HG02973 (cell line): ENCODE measurements around the gene ZNF576.
A peak's percentile ranks its signal among the peaks of the same experiment; 100 is the strongest.
"Not testable (repeated sequence)": the region's sequence is repeated elsewhere in the genome, so short reads cannot be mapped to it uniquely, and the experiment has no call there.

Source experiments
- ATAC-seq: cut with Tn5 transposase; IDR thresholded peaks from one replicate; pipeline ENCODE4 v1.9.1; 2021; ENCODE audit warnings: moderate library complexity; ENCODE audit not compliant: unreplicated experiment

ZNF576 gene

DNA sequence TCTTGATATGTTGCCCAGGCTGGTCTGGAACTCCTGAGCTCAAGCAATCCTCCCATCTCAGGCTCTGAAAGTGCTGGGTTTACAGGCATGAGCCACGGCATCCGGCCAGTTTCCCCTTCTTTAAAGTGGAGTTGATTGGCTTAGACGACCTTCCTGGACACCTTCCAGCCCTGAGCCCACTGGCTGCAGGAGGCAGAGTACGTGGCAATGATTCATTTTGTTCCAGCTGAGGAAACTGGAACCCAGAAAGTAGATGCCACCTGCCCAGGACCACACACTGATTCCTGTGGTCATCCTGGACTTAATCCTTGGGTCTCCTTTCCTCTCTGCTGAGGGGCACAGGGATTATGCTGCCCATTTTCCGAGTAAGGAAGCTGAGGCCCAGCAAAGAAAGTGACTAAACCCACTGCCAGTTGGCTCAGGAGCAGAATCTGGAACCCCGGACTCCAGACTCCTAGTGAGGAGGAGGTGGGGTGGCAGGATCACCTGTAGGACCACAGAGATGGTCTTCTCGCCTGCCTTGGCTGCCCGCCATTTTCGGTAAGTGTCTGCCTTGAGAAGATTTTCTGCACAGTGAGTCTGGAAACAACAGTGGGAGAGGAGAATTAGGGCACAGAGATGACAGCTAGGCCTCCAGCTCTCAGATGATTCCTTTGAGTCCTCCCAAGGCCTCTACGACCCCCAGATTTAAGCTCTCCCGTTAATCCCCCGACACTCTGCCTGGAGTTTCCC, 21.8 kb upstream of the ZNF576 start:
- ATAC-seq, result no peak

DNA sequence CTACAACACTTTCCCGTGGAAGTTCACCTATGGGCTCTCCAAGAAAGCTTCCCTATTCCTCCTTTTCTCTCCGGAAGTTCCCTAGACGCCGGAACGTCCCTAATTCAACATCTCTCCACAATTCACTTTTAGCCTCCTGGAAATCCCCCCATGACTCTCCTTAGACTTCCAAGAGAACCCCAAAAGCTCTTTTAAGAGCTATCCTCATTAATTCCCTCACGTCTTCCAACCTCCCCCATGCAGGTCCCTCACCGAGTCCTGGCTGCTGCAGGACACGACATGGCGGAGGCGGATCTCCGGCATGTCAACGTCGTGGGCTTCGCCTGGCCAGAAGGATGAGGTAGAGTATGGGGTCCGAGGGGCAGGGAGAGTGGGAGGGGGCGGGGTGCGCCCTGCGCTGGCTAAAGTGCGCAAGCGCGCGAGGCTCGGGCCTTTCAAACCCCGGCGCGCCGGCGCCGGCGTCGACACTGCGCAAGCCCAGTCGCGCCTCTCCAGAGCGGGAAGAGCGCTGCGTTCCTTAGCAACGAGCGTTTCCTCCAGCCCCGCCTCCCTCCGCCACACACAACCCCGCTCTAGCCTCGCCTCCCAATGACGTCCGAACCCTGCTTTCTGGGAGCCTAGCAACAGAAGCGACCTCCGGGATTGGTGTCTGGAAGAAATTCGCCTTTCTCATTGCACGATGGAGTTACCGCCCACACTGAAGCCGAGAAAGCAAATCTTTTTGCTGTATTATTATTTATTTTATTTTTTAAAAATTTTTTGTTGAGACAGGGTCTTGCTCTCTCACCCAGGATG, 21.0 kb upstream of the ZNF576 start, which contains the start of the genes PINLYP and XRCC1:
PINLYP (plus strand) TSS at position 646 of the 795 bp plus-strand sequence. CDS start 1,391 bp downstream, outside the sequence.
XRCC1 (minus strand) TSS at position 372 of the 795 bp plus-strand sequence; CDS start at position 303, 69 bp downstream.
- ATAC-seq, result peak; percentile 94

DNA sequence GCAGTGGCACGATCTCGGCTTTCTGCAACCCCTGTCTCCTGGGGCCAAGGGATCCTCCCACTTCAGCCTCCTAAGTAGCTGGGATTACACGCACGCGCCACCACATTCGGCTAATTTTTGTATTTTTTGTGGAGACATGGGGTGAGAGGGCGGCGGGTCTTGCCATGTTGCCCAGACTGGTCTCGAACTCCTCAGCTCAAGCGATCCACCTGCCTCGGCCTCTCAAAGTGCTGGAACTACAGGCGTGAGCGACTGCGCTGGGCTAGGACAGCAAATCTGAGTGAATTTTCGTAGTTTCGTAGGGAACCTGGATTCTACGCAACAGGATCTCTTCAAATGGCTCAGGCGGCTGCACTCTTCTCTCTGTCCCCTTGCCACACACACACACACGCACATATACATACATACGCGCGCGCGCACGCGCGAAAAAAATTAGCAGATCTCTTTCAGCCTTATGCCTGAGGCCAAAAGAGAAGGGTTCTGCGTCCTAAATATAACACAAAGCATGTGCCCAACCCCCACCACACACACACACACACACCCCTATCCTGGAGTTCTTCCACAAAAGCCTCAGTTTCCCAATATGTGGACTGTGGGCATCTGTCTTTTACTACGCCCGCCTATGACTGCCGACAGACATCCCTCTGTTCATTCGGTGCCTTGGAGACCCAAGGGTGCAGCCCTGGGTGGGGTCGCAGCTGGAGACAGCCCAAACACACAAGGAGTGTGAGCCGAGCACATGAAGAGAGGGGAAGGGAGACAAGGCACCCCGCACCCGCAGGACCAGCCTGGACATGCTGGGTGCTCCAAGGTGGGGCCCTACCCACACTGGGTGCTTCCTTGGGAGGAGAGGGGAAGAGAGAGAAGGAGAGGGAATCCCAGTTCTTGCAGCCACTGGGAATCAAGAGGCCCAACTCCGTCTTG, 20.2 kb upstream of the ZNF576 start:
- ATAC-seq, result no peak

DNA sequence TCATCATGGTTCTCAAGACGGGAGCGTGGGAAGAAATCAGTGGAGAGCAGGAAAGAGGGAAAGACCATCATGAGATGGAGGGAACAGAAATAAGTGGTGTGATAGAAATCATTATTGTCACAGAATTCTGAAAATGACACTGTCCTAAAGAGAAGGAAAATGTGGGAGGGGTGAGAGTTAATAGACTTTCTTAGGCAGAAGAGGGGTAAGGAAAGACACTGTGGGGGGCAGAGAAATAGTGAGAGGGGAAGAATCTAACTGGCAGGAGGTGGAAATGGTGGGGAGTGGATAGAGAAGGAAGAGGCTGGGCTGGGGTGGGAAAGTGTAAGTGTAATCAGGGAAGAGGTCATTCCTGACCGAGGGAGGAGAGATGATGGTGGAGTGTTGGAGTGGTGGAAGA, 17.6 kb upstream of the ZNF576 start:
- no peak for ATAC-seq

DNA sequence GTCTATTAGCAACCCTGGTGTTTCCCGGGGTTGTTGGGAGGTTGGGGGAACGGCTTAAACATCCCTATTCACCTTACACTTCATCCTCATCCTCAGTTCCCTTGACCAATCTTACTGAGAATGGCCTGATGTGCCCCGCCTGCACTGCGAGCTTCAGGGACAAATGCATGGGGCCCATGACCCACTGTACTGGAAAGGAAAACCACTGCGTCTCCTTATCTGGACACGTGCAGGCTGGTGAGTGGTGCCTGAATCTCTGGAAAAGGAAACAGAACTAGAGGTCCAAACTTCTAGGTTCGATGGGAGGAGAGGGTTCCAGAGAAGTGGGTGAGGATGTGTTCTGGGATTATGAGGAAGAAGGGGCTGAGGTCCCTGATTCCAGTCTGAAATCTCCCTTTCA, 14.9 kb upstream of the ZNF576 start:
- no peak for ATAC-seq

DNA sequence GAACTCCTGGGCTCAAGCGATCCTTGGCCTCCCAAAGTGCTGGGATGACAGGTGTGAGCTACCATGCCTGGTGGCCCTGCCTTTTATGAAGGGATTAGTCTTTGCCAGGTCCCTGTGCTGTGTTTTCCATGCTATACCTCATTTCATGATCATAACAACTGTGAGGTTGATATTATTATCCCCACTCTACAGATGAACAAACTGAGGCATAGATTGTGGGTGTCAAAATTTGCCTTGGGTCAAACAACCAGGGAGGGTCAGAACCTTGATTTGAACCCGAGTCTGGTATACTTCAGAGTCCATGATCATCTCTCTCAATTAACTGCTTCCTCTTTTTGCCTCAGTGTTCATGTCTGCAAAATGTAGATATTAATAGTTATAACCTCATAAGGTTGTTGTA, 13.9 kb upstream of the ZNF576 start:
- no peak for ATAC-seq

DNA sequence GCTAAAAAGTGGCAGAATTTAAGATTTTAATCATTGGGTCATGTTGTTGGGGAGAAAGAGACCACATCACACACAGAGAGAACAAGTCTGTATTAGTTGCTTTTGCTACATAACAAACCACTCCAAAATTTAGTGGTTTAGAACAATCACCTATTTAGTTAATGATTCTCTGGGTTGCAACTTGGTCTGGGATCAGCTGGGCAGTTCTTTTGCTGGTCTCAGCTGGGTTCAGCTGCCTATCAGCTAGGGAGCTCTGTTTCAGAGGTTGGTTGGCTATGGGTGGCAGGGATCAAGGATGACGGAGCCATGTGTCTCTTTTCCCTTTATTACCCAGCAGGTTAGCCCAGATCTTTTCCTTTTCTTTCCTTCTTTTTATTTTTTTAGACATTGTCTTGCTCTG, 11.9 kb upstream of the ZNF576 start:
- ATAC-seq, result no peak

DNA sequence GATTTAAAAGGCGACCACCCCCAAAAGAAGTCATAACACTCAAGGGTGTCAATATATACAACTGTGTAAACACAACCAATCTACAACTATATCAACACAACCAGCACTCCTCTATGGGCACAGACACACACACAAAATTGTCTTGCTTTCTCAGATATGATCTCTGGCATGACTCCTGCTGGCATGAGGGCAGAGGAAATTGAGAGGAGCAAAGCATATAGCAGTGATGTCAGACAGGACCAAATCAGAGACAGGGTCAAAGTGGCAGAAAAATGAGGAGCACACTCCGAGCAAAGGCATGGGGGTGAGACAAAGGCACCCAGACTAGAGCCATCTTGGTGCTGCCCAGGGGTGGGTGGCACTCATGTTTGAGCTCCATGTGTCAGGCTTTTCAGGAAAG, 10.0 kb upstream of the ZNF576 start:
- no peak for ATAC-seq

DNA sequence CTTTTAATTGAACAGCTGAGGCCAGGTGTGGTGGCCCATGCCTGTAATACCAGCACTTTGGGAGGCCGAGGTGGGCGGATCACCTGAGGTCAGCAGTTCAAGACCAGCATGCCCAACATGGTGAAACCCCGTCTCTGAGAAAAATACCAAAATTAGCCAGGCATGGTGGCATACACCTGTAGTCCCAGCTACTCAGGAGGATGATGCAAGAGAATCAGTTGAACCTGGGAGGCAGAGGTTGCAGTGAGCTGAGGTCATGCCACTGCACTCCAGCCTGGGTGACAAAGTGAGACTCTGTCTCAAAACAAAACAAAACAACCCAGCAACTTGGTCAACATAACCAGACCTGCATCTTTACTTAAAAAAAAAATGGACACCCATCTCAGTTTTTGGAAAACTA, 9.4 kb upstream of the ZNF576 start:
- not testable (repeated sequence) for ATAC-seq

DNA sequence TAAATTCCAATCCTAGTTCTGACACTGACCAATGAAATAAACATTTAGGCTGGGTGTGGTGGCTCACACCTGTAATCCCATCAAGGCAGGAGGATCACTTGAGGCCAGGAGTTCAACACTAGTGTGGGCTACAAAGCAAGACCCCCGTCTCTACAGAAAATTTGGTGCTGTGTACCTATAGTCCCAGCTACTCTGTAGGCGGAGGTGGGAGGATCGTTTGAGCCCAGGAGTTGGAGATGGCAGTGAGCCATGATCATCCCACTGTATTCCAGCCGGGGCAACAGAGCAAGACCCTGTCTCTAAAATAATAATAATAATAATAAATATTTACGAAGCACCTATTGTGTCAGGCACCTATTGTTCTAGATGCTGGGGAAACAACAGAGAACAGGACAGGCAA, 7.1 kb upstream of the ZNF576 start:
- no peak for ATAC-seq

DNA sequence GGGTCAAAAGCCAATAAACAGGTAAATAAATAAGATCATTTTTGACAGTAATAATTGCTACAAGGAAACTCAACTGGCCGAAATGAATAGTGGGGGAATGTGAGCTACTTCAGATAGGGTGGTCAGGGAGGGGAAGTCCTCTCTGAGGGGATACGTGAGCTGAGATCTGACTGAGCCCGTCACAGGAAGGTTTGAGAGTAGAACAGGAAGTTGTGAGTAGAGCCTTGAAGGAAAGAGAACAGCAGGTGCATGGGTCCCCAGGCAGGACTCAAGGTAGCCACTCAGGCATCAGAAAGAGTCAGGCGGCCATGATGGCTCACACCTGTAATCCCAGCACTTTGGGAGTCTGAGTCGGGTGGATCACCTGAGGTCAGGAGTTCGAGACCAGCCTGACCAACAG, 6.7 kb upstream of the ZNF576 start:
- no peak for ATAC-seq

DNA sequence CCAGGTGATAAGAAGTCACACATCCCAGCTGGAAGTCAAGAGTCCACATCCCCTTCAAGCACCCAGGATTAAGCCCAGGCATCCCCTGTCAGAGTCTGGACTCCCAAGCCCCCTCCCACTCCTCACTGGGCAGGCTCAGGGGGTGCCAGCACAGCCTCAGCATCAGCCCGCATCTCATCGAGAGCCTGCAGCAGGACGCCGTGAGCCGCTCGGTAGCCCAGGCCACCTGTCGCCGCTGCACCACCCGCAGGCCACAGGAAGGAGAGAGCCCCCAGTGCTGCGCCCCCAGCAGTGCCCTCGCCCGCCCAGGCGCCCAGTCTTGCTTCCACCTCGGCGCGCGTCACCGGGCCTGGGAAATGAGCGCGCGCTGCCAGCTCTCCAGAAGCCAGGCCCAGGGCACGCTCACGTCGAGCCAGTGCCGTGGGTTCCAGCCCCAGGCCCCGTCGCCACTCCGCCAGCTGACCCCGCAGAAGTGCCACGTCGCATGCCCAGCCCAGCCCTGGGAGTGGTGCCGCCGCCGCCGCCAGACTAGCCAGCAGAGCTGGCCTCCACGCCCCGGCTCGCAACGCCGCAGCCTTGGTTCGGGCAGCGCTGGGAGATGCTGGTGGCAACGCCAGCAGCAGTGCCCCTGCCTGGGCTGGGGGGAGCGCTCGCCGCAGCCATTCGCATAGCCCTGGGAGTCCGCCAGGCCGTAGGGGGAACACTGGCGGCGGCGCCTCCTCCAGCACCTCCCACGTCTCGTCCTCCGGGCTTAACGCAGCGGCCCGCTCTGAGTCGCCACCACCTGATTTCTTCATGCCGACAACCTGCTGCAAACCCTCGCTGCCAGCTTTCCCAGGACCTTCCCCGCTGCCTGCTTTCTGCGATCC, 4.3 kb upstream of the ZNF576 start:
- ATAC-seq, result no peak

DNA sequence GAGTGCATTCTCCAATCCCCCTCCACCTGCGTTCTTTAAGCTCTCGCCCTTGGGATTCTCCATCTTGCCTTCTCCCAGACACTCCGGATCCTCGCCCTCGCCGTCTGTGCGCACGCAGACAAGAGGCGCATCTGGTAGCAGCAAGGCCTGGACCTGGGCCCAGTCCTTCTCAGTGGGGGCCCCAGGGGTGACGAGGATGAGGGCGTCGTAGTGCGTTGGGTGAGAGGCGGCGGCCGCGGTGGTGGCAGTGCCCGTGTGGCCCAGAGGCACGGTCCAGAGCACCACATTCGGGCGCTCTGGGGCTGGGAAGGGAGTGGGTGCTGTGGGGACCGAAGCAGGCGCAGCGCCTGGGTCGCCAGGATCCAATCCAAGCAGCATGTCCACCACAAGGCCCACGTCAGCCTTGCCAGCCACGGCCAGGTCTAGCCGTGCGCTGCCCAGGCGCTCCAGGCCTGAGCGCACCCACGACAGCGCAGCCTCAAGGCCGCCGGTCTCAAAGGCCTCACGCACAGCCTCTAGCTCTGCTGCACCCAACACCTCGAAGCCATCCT, 3.5 kb upstream of the ZNF576 start:
- ATAC-seq, result no peak

DNA sequence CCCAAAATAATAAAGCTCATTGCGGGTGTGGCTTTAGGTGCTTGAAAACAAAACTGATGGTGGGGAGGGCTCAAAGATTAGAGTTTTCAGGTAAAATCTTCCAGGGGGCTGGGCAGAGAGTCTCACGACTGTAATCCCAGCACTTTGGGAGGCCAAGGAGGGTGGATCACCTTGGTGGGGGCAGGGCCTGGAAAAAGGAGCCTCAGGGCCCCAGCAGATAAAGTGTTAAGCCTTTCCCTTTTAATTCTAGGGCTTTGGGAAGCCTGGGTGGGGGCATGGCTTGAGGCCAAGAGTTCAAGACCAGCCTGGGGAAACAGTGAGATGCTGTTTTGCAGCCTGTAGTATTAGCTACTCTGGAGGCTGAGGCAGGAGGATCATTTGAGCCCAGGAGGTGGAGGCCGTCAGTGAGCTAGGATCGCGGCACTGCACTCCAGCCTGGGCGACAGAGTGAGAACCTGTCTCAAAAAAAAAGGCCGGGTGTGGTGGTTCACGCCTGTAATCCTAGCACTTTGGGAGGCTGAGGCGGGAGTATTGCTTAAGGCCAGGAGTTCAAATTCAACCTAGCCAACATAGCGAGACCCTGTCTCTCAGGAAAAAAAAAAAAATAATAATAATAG, 2.2 kb upstream of the ZNF576 start:
- ATAC-seq, result no peak

DNA sequence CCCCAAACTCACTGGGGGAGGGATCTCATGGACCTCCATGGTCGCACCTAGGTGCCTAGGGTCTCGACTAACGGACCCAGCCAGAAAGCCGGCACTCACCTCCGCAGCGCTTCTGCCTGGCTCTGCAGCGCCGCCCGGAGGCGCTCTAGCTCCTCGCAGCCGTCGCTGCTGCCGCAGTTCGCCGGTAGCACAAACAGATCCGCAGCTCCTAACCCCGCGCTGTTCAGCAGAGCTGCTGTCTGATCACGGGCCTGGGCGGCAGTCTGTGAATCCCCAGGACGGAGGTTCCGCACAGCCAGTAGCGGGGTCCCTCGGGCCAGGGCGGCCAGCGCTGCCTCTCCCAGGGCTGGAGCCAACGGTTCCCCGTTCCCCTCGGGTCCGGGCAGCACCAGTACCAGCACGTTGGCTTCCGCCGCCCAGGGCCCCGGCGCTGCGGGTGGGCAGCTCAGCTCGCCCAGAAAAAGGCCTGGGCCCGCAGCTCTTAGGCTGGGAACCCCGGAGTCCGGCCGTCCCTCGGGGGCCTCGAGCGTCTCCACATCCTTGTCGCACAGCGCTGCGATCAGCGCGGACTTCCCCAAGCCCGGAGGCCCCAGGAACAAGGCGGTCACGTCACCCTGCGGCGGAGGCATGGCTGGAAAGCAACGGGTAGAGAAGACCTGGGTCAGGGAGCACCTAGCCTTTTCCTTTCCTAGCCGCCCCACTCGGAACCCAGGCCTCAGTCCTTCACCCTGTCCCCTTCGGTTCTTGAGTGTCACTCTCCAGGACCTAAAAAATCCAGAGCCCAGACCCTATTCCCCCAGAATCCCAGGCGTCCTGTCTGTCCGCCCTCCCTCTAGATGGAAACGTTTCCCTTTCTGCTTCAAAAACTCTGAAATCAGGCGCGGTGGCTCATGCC, 1.4 kb upstream of the ZNF576 start:
- peak; percentile 28 for ATAC-seq

DNA sequence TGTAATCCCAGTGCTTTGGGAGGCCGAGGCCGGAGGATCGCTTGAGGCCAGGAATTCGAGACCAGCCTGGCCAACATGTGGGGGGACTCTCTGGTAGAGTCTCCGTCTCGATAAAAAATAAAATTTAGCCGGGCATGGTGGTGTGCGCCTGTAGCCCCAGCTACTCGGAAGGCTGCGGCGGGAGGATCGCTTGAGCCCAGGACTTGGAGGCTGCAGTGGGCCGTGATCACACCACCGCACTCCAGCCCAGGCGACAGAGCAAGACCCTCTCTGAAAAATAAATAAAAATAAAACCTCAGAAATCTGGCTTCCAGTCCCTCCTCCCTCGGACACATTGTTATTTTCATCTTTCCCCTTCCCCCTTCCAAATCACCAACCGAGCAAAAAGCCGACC, 793 bp upstream of the ZNF576 start:
- ATAC-seq, result no peak

DNA sequence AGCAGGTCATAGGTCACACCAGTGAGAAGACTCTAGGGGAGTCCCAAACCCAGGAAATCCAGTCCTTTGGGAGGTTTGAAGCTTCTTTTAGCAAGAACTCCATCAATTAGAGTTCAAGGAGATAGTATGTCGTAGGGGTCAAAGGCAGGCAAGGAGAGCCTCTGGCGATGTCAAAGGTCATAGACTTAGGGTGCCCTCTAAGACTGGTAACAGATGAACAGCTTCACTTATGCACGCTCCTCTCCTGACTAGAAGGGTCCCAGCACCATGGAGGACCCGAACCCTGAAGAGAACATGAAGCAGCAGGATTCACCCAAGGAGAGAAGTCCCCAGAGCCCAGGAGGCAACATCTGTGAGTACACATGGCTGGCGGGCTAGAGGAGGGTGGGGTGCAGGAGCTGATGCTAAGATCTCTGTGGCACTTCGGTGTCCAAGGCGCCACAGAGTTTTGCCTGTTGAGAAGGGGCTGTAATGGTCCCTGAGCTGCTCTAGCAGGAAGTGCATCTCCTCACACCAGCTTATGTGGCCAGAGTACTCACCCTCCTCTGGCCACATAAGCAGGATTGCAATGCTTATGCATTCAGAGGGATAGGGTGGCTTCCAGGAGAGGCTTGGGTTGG, 557 bp downstream of the ZNF576 start:
- ATAC-seq, result no peak

DNA sequence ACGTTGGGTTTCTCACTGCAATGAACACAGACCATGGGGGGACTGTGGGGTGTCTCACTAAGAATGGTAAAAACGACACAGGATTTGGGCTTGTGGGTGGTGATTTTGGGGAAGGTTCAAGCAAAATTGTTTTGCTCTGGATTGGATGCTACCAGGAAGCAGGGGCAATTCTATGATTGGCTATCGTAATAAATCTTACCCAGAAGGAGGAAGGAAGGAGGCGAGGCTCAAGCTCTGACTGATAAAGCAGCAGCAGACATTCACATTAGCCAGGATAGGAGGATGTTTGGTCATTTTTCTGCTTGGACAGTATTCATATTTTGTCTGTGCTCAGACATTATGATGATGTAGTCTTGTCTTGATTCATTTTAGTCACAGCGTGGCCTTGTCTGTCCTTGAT, 1.5 kb downstream of the ZNF576 start:
- ATAC-seq, result no peak
